ENCODE results near the gene PCDHA6. TPM values are rescaled to one million over a fixed set of nuclear protein-coding genes. Genes with fewer than 3 reads are reported as not detected.
"Not testable (repeated sequence)": the region's sequence is repeated elsewhere in the genome, so short reads cannot be mapped to it uniquely, and the experiment has no call there.

Gene PCDHA6
- total RNA-seq, 4 donors from 2014 or later = 0.55 to 0.89 (median 0.56) TPM; not detected in 1

DNA sequence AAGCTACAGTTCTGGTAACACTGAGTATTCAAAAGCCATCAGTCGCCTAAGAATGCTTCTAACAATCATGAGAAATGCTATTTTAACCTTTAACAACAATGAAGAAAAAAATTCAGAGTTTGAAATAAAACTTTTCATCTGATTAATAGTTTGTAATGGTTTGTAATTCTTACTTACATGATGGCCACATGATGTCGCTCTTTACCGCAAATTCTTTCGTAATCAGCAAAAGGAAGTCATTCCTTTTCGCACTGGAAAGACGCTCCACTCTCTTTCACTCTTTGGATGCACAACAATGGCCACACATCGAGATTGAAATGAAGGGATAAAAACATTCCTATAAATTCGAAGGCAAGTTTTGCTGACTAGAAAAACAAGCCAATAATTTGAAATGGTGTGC lies 6.2 kb downstream of the PCDHA6 start, which contains the start of gene PCDHA7:
TSS of gene PCDHA7 (plus strand) at position 277 of the 400 bp plus-strand sequence. CDS start at position 392, 115 bp downstream.
- no peak for DNase-seq (ENCODE audit: low spot score in 2 of 2)
- TF ChIP-seq POLR2AphosphoS5 (IDR thresholded peaks at IDR 0.05) = no peak
- TF ChIP-seq EP300 (IDR thresholded peaks at IDR 0.05) = no peak
- WGBS = 13% methylated on average over 8 of the region's 8 CpGs

DNA sequence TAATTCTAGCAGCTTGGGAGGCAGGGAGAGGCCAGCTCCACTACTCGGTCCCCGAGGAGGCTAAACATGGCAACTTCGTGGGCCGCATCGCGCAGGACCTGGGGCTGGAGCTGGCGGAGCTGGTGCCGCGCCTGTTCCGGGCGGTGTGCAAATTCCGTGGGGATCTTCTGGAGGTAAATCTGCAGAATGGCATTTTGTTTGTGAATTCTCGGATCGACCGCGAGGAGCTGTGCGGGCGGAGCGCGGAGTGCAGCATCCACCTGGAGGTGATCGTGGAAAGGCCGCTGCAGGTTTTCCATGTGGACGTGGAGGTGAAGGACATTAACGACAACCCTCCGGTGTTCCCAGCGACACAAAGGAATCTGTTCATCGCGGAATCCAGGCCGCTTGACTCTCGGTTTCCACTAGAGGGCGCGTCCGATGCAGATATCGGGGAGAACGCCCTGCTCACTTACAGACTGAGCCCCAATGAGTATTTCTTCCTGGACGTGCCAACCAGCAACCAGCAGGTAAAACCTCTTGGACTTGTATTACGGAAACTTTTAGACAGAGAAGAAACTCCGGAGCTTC lies 6.8 kb downstream of the PCDHA6 start:
- H3K27ac ChIP-seq, H3K4me3 ChIP-seq: not testable (repeated sequence)
- H3K9me3 ChIP-seq = peaks cover 33% of the 10 kb centered on the region

More for the DNA sequence above, 6.2 kb downstream of the PCDHA6 start, which contains the start of gene PCDHA7:
- Histone ChIP-seq H3K27ac (no peak within 1 kb of the TSS), H3K9me3 (peaks cover 38% of the 10 kb centered on the region), H3K4me1 (no peaks in the 10 kb centered on the region), H3K36me3 (no peaks in the 10 kb centered on the region), H3K27me3 (peaks cover 9% of the 10 kb centered on the region), H3K4me3 (no peak within 1 kb of the TSS)

DNA sequence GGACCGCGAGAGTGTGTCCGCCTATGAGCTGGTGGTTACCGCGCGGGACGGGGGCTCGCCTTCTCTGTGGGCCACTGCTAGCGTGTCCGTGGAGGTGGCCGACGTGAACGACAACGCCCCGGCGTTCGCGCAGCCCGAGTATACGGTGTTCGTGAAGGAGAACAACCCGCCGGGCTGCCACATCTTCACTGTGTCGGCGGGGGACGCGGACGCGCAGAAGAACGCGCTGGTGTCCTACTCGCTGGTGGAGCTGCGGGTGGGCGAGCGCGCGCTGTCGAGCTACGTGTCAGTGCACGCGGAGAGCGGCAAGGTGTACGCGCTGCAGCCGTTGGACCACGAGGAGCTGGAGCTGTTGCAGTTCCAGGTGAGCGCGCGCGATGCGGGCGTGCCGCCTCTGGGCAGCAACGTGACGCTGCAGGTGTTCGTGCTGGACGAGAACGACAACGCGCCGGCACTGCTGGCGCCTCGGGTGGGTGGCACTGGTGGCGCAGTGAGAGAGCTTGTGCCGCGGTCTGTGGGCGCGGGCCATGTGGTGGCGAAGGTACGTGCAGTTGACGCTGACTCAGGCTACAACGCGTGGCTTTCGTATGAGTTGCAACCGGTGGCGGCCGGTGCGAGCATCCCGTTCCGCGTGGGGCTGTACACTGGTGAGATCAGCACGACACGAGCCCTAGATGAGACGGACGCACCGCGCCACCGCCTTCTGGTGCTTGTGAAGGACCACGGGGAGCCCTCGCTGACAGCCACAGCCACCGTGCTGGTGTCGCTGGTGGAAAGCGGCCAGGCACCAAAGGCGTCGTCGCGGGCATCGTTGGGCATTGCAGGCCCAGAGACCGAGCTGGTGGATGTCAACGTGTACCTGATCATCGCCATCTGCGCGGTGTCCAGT lies 8.1 kb downstream of the PCDHA6 start:
- 58% methylated on average over 66 of the region's 103 CpGs for WGBS

More for the DNA sequence above, 6.8 kb downstream of the PCDHA6 start:
- H3K27me3 ChIP-seq; H3K4me1 ChIP-seq; DNase-seq (ENCODE audit: low spot score in 2 of 2); H3K36me3 ChIP-seq: not testable (repeated sequence)
- 28% methylated on average over 26 of the region's 38 CpGs for WGBS

GRCh38 chr5:140840978-140841962 lies 13.5 kb downstream of the PCDHA6 start, which contains the start of gene PCDHA8:
Gene PCDHA8 (plus strand): TSS chr5:140841187. CDS start chr5:140841322, 135 bp downstream.
- TF ChIP-seq EP300 (IDR thresholded peaks at IDR 0.05) = no peak
- TF ChIP-seq CTCF (IDR thresholded peaks at IDR 0.05) = no peak
- no peak for TF ChIP-seq POLR2A (IDR thresholded peaks at IDR 0.05)
- no peak for TF ChIP-seq POLR2AphosphoS5 (IDR thresholded peaks at IDR 0.05)
- no peak within 1 kb of the TSS for H3K27ac ChIP-seq
- no peak within 1 kb of the TSS for H3K4me3 ChIP-seq
- H3K4me1 ChIP-seq = no peaks in the 10 kb centered on the region
- no peaks in the 10 kb centered on the region for H3K36me3 ChIP-seq
- H3K27me3 ChIP-seq = no peaks in the 10 kb centered on the region
- H3K9me3 ChIP-seq = peaks cover 33% of the 10 kb centered on the region
- WGBS = 23% methylated on average over 29 of the region's 47 CpGs
- no peak for DNase-seq (ENCODE audit: low spot score in 2 of 2)

More for the DNA sequence above, 8.1 kb downstream of the PCDHA6 start:
- peaks cover 9% of the 10 kb centered on the region for H3K27me3 ChIP-seq
- H3K4me3 ChIP-seq = no peak overlapping the region
- H3K9me3 ChIP-seq = peaks cover 27% of the 10 kb centered on the region
- H3K27ac ChIP-seq = no peak overlapping the region
- no peaks in the 10 kb centered on the region for H3K36me3 ChIP-seq
- H3K4me1 ChIP-seq = no peaks in the 10 kb centered on the region
- no peak for DNase-seq (ENCODE audit: low spot score in 2 of 2)
- TF ChIP-seq POLR2AphosphoS5 (IDR thresholded peaks at IDR 0.05) (no peak), EP300 (IDR thresholded peaks at IDR 0.05) (no peak), POLR2A (IDR thresholded peaks at IDR 0.05) (no peak), CTCF (IDR thresholded peaks at IDR 0.05) (no peak)

DNA sequence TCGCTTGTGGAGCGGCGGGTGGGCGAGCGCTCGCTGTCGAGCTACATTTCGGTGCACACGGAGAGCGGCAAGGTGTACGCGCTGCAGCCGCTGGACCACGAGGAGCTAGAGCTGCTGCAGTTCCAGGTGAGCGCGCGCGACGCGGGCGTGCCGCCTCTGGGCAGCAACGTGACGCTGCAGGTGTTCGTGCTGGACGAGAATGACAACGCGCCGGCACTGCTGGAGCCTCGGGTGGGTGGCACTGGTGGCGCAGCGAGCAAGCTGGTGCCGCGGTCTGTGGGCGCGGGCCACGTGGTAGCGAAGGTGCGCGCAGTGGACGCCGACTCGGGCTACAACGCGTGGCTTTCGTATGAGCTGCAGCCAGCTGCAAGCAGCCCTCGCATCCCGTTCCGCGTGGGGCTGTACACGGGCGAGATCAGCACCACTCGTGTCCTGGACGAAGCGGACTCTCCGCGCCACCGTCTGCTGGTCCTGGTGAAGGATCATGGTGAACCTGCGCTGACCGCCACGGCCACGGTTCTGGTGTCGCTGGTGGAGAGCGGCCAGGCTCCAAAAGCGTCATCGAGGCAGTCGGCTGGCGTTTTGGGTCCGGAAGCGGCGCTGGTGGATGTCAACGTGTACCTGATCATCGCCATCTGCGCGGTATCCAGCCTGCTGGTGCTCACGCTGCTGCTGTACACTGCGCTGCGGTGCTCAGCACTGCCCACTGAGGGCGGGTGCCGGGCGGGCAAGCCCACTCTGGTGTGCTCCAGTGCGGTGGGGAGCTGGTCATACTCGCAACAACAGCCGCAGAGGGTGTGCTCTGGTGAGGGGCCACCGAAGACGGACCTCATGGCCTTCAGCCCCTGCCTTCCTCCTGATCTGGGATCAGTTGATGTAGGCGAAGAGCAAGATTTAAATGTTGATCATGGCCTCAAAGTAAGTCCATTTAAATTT lies 15.3 kb downstream of the PCDHA6 start:
- Histone ChIP-seq H3K36me3 (no peaks in the 10 kb centered on the region), H3K27me3 (no peaks in the 10 kb centered on the region), H3K4me1 (no peaks in the 10 kb centered on the region), H3K4me3 (no peak overlapping the region), H3K27ac (no peak overlapping the region), H3K9me3 (peaks cover 22% of the 10 kb centered on the region)
- DNase-seq (ENCODE audit: low spot score in 2 of 2) = no peak
- WGBS = 50% methylated on average over 6 of the region's 87 CpGs
- TF ChIP-seq POLR2AphosphoS5 (IDR thresholded peaks at IDR 0.05) = no peak
- TF ChIP-seq POLR2A (IDR thresholded peaks at IDR 0.05) = no peak
- no peak for TF ChIP-seq CTCF (IDR thresholded peaks at IDR 0.05)
- TF ChIP-seq EP300 (IDR thresholded peaks at IDR 0.05) = no peak

GRCh38 chr5:140848139-140849102 lies 20.7 kb downstream of the PCDHA6 start, which contains the start of gene PCDHA9:
Gene PCDHA9 (plus strand): TSS chr5:140848382. CDS start chr5:140848496, 114 bp downstream.
- H3K4me1 ChIP-seq; DNase-seq (ENCODE audit: low spot score in 2 of 2); H3K4me3 ChIP-seq; H3K27ac ChIP-seq; H3K36me3 ChIP-seq: not testable (repeated sequence)
- Histone ChIP-seq H3K27me3 (peaks cover 12% of the 10 kb centered on the region), H3K9me3 (peaks cover 14% of the 10 kb centered on the region)
- WGBS = 37% methylated on average over 28 of the region's 48 CpGs

DNA sequence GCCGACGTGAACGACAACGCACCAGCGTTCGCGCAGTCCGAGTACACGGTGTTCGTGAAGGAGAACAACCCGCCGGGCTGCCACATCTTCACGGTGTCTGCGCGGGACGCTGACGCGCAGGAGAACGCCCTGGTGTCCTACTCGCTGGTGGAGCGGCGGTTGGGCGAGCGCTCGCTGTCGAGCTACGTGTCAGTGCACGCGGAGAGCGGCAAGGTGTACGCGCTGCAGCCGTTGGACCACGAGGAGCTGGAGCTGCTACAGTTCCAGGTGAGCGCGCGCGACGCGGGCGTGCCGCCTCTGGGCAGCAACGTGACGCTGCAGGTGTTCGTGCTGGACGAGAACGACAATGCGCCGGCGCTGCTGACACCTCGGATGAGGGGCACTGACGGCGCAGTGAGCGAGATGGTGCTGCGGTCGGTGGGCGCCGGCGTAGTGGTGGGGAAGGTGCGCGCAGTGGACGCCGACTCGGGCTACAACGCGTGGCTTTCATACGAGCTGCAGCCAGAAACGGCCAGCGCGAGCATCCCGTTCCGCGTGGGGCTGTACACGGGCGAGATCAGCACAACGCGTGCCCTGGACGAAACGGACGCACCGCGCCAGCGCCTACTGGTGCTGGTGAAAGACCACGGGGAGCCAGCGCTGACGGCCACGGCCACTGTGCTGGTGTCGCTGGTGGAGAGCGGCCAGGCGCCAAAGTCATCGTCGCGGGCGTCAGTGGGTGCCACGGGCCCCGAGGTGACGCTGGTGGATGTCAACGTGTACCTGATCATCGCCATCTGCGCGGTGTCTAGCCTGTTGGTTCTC lies 22.3 kb downstream of the PCDHA6 start:
- H3K27me3 ChIP-seq = peaks cover 12% of the 10 kb centered on the region
- WGBS = 55% methylated on average over 34 of the region's 101 CpGs

More for the DNA sequence above, 22.3 kb downstream of the PCDHA6 start:
- H3K27ac ChIP-seq; H3K36me3 ChIP-seq; DNase-seq (ENCODE audit: low spot score in 2 of 2); H3K4me3 ChIP-seq; H3K4me1 ChIP-seq: not testable (repeated sequence)
- peaks cover 12% of the 10 kb centered on the region for H3K9me3 ChIP-seq
